Measurements from ENCODE around the gene IRAK4.

The IRAK4 gene

GRCh38 chr12:43812057-43812456 lies 53.3 kb downstream of the IRAK4 start:
- peak; percentile 65 for DNase-seq (ENCODE audit: low read depth)
- no peak overlapping the region for H3K4me3 ChIP-seq (ENCODE audit: low read length)
- no peak for TF ChIP-seq CTCF (IDR thresholded peaks at IDR 0.05; ENCODE audit: insufficient read depth, low read depth, low read length, missing control alignments)

GRCh38 chr12:43812926-43813325 lies 54.2 kb downstream of the IRAK4 start:
- peak; percentile 92 for DNase-seq (ENCODE audit: low read depth)
- H3K4me3 ChIP-seq (ENCODE audit: low read length), result no peak overlapping the region
- TF ChIP-seq CTCF (IDR thresholded peaks at IDR 0.05; ENCODE audit: insufficient read depth, low read depth, low read length, missing control alignments), result no peak

DNA sequence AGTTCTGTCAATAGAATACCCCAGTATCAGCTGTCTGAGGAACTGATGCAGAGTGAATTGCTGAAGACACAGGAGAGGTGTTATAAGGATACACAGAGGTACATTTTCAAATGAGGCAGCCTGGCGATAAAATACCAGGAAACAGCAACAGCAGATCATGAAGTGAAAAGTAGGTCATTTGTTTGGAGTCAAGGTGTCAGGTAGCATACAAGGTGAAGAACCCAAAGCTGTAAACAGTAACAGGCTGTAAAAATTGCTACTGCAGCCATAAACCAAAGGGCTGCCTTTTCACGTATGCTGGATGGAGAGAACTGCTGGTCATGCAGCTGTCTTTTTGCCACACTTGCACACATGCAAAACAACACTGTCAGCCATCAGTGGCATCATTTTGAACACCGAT lies 56.7 kb downstream of the IRAK4 start:
- no peak overlapping the region for H3K4me3 ChIP-seq (ENCODE audit: low read length)
- no peak for TF ChIP-seq CTCF (IDR thresholded peaks at IDR 0.05; ENCODE audit: insufficient read depth, low read depth, low read length, missing control alignments)
- DNase-seq (ENCODE audit: low read depth), result no peak

- peak; percentile 14 for DNase-seq (ENCODE audit: low read depth)
- no peak overlapping the region for H3K4me3 ChIP-seq (ENCODE audit: low read length)
- TF ChIP-seq CTCF (IDR thresholded peaks at IDR 0.05; ENCODE audit: insufficient read depth, low read depth, low read length, missing control alignments), result no peak
Measured at GRCh38 chr12:43816168-43816567, 57.4 kb downstream of the IRAK4 start.

- no peak for DNase-seq (ENCODE audit: low read depth)
Measured at GRCh38 chr12:43824207-43824775, 65.5 kb downstream of the IRAK4 start.

GRCh38 chr12:43826681-43827080 lies 67.9 kb downstream of the IRAK4 start:
- no peak for TF ChIP-seq CTCF (IDR thresholded peaks at IDR 0.05; ENCODE audit: insufficient read depth, low read depth, low read length, missing control alignments)
- no peak for DNase-seq (ENCODE audit: low read depth)

More at GRCh38 chr12:43824207-43824775, 65.5 kb downstream of the IRAK4 start:
- TF ChIP-seq CTCF (IDR thresholded peaks at IDR 0.05; ENCODE audit: insufficient read depth, low read depth, low read length, missing control alignments), result no peak
- H3K4me3 ChIP-seq (ENCODE audit: low read length), result no peak overlapping the region

GRCh38 chr12:43827093-43827492 lies 68.3 kb downstream of the IRAK4 start:
- DNase-seq (ENCODE audit: low read depth), result no peak
- no peak for TF ChIP-seq CTCF (IDR thresholded peaks at IDR 0.05; ENCODE audit: insufficient read depth, low read depth, low read length, missing control alignments)
- H3K4me3 ChIP-seq (ENCODE audit: low read length), result no peak overlapping the region

More at GRCh38 chr12:43826681-43827080, 67.9 kb downstream of the IRAK4 start:
- H3K4me3 ChIP-seq (ENCODE audit: low read length), result no peak overlapping the region

All from epithelial cell of esophagus (primary cell).